ENCODE data around the gene TBC1D22B. TPM values are rescaled to one million over a fixed set of nuclear protein-coding genes. Genes with fewer than 3 reads are reported as not detected.

Gene TBC1D22B
- total and polyA plus RNA-seq, 2 of the 13 experiments (the other 11 are each of a cell fraction or from before 2014, with no cell fraction given), result 9.7 to 12.9 TPM

DNA sequence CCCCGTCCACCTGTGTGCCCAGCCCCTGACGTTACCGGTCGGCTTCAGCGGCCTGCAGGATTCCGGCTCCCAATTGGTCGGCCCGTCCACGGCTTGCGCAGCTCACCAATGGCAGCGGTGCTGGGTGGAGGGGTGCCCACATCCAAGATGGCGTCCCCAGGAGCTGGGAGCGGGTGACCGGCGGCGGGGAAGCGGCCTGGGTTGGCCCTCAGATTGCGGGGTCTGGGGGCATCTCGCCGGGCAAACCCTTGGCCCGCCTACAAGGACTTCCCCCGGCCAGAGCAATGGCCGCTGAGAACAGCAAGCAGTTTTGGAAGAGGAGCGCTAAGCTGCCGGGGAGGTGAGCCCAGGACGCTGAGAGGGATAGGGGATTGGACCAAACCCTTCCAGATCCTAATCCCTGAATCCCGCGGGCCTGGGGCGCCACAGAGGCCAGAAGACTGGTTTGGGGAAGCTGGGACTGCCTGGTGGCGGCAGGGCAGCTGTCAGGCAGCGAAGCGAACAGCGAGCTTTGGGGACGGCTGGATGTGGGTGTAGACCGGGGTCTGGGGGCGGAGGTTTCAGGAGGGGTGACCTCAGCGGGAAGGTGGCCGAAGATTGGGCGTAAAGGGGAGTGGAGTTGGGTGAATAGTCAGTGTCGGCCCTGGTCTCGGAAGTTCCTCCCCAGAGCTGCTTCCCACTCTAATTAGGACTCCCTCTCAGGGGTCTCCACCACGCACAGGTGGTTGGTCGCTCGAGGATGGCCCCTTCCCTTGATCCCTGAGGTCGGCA, at the start of gene TBC1D22B, which contains the start of gene TMEM217 (continued):
- TF ChIP-seq, protein P1, sequence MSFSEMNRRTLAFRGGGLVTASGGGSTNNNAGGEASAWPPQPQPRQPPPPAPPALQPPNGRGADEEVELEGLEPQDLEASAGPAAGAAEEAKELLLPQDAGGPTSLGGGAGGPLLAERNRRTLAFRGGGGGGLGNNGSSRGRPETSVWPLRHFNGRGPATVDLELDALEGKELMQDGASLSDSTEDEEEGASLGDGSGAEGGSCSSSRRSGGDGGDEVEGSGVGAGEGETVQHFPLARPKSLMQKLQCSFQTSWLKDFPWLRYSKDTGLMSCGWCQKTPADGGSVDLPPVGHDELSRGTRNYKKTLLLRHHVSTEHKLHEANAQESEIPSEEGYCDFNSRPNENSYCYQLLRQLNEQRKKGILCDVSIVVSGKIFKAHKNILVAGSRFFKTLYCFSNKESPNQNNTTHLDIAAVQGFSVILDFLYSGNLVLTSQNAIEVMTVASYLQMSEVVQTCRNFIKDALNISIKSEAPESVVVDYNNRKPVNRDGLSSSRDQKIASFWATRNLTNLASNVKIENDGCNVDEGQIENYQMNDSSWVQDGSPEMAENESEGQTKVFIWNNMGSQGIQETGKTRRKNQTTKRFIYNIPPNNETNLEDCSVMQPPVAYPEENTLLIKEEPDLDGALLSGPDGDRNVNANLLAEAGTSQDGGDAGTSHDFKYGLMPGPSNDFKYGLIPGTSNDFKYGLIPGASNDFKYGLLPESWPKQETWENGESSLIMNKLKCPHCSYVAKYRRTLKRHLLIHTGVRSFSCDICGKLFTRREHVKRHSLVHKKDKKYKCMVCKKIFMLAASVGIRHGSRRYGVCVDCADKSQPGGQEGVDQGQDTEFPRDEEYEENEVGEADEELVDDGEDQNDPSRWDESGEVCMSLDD (CRISPR knock-in tag; IDR thresholded peaks at IDR 0.05; ENCODE audit: borderline replicate concordance), result no peak
- no peak for TF ChIP-seq RFX3 (CRISPR knock-in tag; IDR thresholded peaks at IDR 0.05)
- TF ChIP-seq HNRNPH1 (optimal IDR thresholded peaks at IDR 0.05; ENCODE audit: low read depth, low read length), result peak; percentile 37
- no peak for TF ChIP-seq NFKBIZ (CRISPR knock-in tag; IDR thresholded peaks at IDR 0.05)
- TF ChIP-seq ZNF558 (CRISPR knock-in tag; IDR thresholded peaks at IDR 0.05; ENCODE audit: borderline replicate concordance), result no peak
- TF ChIP-seq ZNF12 (CRISPR knock-in tag; IDR thresholded peaks at IDR 0.05), result peak; percentile 39; the same call in 1 of the 2 replicates
- TF ChIP-seq, protein P2, sequence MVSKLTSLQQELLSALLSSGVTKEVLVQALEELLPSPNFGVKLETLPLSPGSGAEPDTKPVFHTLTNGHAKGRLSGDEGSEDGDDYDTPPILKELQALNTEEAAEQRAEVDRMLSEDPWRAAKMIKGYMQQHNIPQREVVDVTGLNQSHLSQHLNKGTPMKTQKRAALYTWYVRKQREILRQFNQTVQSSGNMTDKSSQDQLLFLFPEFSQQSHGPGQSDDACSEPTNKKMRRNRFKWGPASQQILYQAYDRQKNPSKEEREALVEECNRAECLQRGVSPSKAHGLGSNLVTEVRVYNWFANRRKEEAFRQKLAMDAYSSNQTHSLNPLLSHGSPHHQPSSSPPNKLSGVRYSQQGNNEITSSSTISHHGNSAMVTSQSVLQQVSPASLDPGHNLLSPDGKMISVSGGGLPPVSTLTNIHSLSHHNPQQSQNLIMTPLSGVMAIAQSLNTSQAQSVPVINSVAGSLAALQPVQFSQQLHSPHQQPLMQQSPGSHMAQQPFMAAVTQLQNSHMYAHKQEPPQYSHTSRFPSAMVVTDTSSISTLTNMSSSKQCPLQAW (CRISPR knock-in tag; IDR thresholded peaks at IDR 0.05), result peak; percentile 90
- TF ChIP-seq CHD2 (IDR thresholded peaks at IDR 0.05; ENCODE audit: low read depth, low read length), result peak; percentile 54; the same call in 1 of the 2 replicates
- TF ChIP-seq, protein P3, sequence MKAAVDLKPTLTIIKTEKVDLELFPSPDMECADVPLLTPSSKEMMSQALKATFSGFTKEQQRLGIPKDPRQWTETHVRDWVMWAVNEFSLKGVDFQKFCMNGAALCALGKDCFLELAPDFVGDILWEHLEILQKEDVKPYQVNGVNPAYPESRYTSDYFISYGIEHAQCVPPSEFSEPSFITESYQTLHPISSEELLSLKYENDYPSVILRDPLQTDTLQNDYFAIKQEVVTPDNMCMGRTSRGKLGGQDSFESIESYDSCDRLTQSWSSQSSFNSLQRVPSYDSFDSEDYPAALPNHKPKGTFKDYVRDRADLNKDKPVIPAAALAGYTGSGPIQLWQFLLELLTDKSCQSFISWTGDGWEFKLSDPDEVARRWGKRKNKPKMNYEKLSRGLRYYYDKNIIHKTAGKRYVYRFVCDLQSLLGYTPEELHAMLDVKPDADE (CRISPR knock-in tag; IDR thresholded peaks at IDR 0.05), result no peak
- peak; percentile 95 for TF ChIP-seq BRD4 (CRISPR knock-in tag; IDR thresholded peaks at IDR 0.05)
- no peak; the same call in 1 of the 2 replicates for TF ChIP-seq POLR2AphosphoS2 (IDR thresholded peaks at IDR 0.05; ENCODE audit: low read depth, low read length)
- peak; percentile 90 for TF ChIP-seq JARID2 (CRISPR knock-in tag; IDR thresholded peaks at IDR 0.05; ENCODE audit: insufficient replicate concordance)
- 0 out of 2 replicates have a peak, but pooled peaks have one; percentile 17 for TF ChIP-seq ZNF367 (CRISPR knock-in tag; IDR thresholded peaks at IDR 0.05; ENCODE audit: borderline replicate concordance)
- TF ChIP-seq ZFYVE20 (CRISPR knock-in tag; IDR thresholded peaks at IDR 0.05; ENCODE audit: borderline replicate concordance, low read depth), result no peak
- TF ChIP-seq RELA (CRISPR knock-in tag; IDR thresholded peaks at IDR 0.05), result peak; percentile 63; the same call in 1 of the 2 replicates
- peak; percentile 59; the same call in 1 of the 2 replicates for TF ChIP-seq ZKSCAN8 (CRISPR knock-in tag; IDR thresholded peaks at IDR 0.05; ENCODE audit: borderline replicate concordance)
- TF ChIP-seq, protein P4, sequence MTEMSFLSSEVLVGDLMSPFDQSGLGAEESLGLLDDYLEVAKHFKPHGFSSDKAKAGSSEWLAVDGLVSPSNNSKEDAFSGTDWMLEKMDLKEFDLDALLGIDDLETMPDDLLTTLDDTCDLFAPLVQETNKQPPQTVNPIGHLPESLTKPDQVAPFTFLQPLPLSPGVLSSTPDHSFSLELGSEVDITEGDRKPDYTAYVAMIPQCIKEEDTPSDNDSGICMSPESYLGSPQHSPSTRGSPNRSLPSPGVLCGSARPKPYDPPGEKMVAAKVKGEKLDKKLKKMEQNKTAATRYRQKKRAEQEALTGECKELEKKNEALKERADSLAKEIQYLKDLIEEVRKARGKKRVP (CRISPR knock-in tag; IDR thresholded peaks at IDR 0.05), result no peak
- peak; percentile 58; the same call in 1 of the 2 replicates for TF ChIP-seq ZFP36L1 (CRISPR knock-in tag; IDR thresholded peaks at IDR 0.05)
- peak; percentile 99 for TF ChIP-seq ZNF501 (CRISPR knock-in tag; IDR thresholded peaks at IDR 0.05)
- TF ChIP-seq, protein P5, sequence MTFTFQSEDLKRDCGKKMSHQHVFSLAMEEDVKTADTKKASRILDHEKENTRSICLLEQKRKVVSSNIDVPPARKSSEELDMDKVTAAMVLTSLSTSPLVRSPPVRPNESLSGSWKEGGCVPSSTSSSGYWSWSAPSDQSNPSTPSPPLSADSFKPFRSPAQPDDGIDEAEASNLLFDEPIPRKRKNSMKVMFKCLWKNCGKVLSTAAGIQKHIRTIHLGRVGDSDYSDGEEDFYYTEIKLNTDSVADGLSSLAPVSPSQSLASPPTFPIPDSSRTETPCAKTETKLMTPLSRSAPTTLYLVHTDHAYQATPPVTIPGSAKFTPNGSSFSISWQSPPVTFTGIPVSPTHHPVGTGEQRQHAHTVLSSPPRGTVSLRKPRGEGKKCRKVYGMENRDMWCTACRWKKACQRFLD (CRISPR knock-in tag; IDR thresholded peaks at IDR 0.05; ENCODE audit: borderline replicate concordance), result peak; percentile 61; the same call in 1 of the 2 replicates
- TF ChIP-seq SOX6 (IDR thresholded peaks at IDR 0.05), result no peak
- TF ChIP-seq SOX6 (CRISPR knock-in tag; IDR thresholded peaks at IDR 0.05), result peak; percentile 65; the same call in 1 of the 2 replicates

Data from HepG2 (cell line).